GM21717 (cell line): ENCODE results near the gene MLEC.

Experiments
- ATAC-seq: cut with Tn5 transposase; IDR thresholded peaks from one replicate; pipeline ENCODE4 v1.9.1; 2021; ENCODE audit warnings: mild to moderate bottlenecking, moderate library complexity; ENCODE audit not compliant: unreplicated experiment

The MLEC gene, protein sequence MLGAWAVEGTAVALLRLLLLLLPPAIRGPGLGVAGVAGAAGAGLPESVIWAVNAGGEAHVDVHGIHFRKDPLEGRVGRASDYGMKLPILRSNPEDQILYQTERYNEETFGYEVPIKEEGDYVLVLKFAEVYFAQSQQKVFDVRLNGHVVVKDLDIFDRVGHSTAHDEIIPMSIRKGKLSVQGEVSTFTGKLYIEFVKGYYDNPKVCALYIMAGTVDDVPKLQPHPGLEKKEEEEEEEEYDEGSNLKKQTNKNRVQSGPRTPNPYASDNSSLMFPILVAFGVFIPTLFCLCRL

DNA sequence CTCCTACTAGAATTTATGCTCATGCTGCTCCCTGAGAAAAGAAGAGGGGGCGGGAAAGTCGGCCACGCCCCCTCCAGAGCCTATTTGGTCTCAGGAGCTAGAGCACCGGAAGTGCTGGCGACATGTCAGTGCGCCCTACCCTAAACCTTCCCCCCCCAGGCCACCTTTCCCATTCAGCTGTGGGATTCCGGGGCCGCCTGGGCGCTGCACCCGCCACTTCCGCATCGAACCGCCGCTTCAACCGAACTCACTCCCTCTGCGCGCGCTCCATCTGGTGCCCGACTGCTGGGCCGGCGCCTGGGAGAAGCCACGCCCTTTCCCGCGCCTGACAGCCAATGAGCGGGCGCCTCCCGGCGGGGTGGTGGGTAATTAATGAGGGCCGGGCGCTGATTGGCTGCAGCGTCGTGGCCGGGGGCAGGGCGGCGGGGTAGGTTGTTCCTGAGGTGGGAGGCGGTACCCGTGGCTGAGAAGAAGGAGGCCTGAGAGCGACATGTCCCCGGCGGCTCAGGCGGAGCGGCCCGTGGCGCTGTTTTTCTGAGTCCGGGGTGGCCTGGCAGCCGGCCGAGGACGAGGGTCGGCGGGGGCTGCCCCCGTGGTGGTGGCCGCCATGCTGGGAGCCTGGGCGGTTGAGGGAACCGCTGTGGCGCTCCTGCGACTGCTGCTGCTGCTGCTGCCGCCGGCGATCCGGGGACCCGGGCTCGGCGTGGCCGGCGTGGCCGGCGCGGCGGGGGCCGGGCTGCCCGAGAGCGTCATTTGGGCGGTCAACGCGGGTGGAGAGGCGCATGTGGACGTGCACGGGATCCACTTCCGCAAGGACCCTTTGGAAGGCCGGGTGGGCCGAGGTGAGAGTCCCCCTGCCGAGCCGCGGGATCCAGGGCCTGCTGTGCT lies at the start of gene MLEC:
TSS of gene MLEC (plus strand) at position 460 of the 888 bp plus-strand sequence. CDS start at position 608, 148 bp downstream.
- peak; percentile 67 for ATAC-seq

DNA sequence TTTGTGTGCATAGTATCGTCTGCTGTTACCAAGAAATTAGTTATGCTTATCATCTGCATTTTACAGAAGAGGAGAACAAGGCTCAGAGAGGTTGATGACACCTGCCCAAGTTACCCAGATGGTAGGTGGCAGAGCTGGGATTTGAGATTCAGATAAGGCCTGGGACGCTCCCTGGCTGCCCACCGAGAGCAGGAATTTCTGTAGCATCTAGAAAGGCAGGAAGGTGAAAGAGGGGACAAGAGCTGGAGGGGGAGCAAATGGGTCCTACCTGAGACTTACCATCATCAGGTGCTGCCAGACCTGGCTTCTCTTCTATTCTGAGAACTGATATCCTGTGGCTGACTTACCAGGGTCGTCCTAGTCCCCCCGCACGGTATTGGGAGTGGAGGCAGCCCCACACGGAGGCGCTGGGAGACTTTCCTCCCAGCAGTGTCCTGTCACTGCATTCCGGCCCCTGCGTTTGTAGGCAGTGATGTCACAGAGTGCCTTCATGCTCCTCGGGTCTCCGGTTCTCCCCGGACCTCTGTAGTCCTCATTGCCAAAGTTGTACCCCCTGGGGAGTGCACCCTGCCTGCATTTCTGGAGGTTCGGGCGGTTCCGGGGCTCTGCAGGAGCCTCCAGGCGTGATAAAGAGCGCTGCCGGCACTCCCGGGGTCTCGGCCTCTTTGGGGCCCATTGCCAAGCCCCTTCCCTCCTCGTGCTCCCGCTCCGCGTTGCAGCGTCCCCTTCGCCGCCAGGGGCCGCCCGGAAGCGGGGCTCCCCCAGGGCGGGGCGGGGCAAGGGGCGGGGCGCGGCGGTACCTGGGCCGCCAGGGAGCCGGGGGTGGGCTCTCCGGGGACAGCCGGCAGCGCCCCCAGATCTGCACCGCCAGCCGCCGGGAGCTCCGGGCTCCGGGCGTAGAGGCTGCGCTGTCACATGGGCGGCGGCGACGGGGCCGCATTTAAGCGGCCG lies 46.9 kb upstream of the MLEC start, which contains the start of gene CABP1:
TSS of gene CABP1 (plus strand) at position 856 of the 951 bp plus-strand sequence. CDS start at position 916, 60 bp downstream.
- ATAC-seq: peak; percentile 62

DNA sequence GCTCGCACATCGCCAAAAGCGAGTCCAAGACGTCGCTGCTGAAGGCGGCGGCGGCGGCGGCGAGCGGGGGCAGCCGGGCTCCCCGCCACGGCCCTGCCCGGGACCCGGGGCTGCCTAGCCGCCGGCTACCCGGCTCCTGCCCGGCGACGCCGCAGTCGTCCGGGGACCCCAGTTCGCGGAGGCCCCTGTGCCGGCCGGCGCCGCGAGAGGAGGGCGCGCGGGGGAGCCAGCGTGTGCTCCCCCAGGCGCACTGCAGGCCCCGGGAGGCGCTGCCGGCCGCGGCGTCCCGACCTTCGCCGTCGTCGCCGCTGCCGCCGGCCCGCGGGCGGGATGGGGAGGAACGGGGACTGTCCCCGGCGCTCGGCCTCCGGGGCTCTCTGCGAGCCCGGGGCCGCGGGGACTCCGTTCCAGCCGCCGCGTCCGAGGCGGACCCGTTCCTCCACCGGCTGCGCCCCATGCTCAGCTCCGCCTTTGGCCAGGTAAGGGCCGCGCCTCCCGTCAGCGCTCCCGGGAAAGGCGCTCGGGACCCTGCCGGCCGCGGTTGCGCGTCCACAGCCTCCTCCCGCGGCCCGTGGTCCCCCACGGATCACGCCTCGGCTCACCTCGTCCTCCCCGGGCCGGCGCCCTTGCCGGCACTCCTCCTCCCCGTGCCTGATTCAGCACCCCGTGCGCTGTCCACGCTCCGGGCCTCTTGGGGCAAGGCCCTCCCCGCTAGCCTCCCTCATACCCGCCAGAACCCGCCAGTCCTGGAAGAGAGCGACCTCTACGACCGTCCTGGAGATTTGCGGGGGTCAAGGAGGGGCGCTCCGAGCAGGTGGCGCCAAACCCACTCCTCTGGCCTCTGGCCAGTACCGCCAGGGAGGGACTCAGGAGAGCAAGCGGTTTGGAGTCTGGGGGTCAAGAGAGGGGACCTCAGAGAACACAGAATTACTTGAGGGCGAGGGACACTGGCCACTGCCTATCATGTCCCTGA lies 45.8 kb upstream of the MLEC start:
- ATAC-seq: peak; percentile 23

DNA sequence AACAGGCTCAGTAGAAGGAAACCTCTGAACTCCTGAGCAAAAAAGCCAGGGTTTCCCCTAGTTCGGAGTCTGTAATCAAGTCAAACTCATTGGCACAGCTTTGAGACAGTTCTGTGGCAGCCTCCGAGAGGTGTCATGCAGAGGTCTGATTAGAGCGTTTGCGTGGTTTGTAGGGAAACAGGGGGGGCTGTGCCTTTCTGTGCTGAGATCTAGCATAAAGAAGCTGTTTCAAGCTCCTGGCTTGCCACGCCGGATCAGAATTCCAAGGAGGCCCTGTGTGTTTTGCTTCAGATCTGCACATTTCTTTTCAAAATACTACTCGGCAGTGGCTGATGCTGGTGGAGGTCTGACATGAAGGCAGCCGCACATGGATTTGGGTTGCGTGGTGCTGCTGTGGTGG lies 44.8 kb upstream of the MLEC start:
- no peak for ATAC-seq

DNA sequence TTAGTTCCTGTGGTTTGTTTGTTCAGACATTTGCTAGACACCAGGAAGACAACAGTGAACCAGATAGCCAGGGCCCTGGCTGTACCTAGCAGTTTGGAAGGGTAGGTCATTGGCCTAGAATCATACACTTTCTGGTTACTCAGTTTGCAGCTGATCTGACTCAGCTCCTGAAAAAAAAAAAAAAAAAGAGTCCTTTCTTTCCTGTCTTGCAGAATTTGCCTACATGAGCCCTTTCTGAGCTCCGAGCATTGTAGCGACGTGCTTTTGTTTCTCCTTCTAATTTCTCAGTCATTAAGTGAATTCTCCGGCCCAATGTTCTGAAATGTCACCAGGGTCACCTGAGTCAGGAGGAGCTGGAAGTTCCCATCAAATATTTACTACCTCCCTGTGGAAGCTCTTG lies 44.1 kb upstream of the MLEC start:
- ATAC-seq: no peak

DNA sequence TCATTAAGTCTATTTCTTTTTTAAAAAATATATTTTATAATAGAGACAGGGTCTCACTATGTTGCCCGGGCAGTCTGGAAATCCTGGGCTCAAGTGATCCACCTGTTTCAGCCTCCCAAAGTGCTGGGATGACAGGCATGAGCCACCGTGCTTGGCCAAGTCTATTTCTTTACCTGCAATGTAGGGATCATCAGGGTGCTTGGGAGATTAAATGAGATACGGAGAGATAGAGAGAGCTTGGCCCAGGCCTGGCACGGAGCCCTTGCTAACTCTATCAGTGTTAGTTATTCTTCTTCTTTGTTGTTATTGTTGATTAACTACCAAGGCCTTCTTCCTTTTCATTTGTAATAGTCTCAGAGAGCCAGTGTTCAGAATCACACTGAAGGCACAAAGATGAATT lies 43.4 kb upstream of the MLEC start:
- ATAC-seq: no peak

DNA sequence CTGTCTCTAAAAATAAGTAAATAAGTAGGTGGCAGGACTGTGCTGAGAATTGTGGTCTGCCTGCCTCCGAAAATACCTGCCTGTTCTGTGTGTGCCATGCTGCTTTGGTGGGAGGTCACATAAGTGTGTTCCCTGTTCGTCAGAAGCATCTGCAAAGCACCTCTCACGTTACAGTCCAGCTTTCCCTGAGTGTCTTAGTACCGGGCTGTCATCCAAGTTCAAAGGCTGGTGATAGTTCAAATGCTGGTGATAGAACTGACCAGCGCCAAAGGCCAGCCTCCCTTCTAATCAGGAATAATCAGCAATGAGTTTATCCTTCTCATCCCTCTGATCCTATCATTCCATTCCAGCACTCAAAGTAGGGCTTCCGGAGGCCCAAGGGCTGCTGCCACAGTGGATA lies 40.9 kb upstream of the MLEC start:
- no peak for ATAC-seq

DNA sequence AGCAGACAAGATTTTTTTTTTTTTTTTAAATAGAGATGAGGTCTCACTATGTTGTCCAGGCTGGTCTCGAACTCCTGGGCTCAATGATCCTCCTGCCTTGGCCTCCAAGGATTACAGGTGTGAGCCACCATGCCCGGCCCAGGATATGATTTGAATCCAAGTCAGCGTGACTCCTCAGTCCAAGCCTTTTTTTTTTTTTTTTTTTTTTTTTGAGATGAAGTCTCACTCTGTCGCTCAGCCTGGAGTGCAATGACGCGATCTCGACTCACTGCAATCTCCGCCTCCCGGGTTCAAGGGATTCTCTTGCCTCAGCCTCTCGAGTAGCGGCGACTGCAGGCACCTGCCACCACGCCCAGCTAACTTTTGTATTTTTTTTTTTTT lies 39.6 kb upstream of the MLEC start:
- no peak for ATAC-seq

DNA sequence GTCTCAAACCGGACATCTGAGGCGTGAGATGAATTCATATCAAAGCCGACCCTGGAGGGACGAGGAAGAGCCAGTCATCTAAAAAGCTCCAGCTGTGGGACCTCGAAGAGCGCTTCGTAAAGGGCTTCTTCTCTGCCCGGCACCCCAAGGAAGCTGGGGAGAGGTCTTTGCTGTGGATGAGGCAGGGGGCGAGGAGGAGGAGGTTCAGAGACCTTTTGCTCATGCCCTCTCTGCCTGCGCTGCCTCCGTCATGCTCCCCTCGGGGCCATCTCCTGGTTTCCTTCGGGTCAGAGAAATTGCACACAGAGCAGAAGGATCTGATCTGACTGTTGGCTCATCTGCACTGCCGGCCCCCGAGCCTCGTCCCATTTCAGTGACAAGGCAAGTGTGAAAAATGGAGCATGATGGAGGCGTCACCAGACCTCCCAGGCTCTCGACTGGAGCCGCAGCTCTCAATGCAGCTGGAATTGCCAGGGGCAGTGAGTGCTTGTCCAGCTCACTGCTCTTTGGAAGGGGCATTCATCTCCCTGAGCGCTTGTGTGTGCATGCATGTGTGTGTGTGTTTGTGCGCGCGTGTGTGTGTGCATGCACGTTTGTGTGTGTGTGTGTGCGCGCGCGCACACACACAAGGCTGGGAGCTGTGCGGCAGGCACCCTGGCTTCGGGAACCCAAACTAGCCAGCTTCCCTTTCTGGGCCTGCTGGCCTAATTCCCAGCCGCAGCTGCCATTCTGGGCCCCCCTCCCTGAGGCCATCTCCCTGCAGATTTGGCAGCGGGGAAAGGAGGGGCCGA lies 37.3 kb upstream of the MLEC start:
- no peak for ATAC-seq

DNA sequence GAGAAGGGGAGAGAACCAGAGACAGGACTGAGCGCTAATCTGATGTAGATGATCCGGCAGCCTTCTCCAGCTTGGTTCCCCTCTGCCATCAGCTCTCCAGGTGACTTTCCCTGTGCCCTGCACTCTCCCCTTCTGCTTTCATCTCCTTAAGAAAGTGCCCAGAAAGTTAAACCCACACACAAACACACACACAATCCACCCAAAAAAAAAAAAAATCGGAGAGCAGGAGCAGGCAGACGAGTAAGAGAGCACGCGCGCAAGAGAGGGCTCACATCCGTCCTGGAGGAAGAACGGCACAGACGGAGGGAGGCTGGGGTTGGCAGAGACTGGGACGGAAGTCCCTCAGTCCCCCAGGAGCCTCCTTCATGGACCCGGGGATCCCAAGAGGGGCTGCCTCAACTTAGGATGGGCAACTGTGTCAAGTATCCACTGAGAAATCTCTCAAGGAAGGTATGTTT lies 36.7 kb upstream of the MLEC start:
- ATAC-seq: no peak

DNA sequence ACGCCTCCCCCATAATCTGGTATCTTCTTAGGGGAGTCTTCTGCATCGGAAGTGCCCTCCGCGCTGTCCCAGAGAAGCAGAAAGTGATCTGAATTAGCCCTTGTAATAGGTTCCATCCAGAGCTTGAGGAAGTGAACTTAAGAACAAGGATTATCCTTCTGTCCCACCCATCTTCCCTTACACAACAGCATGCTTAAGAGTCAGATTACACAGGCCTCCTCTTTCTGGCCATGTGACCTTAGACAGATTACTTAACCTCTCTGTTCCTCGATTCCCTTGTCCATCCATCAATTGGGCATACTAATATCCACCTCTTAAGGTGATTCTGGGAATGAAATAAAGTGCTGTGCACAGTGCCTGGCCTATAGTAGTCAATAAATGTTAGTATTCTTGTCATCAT lies 35.1 kb upstream of the MLEC start:
- ATAC-seq: no peak

DNA sequence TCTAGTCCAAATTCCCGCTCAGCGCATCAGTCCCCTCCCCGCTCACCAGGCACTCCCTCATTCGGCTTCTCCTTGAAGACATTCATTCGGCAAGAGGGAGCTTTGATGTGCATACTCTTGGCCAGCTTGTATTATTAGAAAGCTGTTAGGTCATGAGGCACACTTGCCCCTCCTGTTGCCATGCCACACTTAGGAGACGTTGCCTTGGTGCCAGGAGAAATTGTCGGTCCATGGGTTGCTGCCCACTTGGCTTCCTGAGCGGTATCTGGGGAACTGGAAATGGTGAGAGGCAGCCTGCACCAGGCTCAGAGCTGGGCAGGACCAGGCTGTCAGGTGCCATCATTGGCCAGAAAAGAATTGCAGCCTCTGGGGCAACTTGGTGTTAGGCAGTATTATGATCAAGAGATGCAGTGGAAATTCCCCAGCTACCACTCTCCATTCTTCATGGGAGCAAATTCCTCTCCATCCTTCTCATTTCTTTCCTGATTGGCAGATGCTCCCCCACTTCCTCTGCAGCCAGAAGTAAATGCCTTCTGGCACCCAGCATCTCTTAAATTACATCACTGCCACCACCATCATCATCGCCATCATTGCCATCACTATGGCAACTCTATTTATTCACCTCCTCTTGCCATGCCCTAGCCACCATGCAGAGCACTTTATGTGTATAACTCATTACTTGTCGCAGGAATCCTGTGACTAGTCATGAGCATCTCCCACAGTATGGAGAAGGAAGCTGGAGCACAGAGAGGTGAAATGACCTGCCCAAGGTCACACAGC lies 34.1 kb upstream of the MLEC start:
- ATAC-seq: no peak

DNA sequence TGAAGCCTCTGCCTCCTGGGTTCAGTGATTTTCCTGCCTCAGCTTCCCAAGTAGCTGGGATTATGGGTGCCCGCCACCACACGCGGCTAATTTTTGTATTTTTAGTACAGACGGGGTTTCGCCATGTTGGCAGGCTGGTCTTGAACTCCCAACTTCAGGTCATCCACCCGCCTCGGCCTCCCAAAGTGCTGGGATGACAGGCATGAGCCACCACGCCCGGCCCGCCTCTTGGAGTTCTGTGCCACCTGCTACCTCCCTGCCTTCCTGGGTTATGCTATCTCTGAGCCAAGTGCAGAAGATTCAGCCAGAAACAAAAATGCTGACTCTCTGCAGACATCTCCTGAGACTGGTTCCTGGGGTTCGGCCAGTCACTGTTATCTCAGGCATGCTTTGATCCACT lies 33.3 kb upstream of the MLEC start:
- no peak for ATAC-seq

DNA sequence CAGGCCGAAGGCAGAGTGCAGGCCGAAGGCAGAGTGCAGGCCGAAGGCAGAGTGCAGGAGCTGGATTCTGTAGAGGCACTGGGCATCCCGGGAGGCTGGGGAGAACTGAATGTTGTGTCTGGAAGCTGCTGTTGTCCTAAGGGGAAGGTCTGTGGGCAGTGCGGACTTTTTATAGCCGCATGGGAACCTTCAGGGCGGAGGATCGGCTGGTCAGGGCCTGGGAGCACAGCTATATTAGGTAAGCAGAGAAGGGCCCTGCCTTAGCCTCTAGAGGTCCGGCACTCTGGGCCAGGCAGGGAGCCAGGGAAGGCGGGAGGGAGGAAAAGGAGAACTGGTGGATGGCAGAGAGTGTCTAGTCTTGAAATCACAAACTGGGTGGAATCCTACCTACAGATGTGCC lies 32.3 kb upstream of the MLEC start:
- ATAC-seq: no peak

DNA sequence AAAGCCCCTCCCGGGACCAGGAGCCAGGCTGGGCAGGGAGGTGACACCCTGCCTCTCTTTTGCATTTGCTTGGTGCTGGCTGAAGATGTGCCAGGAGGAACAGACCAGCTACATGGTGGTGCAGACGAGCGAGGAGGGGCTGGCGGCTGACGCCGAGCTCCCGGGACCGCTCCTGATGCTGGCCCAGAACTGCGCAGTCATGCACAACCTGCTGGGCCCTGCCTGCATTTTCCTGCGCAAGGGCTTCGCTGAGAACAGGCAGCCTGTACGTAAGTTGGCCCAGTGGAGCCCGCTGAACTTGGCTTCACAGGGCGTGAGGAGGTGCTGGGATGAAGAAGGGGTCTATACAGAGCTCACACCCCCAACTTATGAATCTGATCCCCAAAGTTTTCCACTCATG lies 30.9 kb upstream of the MLEC start:
- no peak for ATAC-seq

DNA sequence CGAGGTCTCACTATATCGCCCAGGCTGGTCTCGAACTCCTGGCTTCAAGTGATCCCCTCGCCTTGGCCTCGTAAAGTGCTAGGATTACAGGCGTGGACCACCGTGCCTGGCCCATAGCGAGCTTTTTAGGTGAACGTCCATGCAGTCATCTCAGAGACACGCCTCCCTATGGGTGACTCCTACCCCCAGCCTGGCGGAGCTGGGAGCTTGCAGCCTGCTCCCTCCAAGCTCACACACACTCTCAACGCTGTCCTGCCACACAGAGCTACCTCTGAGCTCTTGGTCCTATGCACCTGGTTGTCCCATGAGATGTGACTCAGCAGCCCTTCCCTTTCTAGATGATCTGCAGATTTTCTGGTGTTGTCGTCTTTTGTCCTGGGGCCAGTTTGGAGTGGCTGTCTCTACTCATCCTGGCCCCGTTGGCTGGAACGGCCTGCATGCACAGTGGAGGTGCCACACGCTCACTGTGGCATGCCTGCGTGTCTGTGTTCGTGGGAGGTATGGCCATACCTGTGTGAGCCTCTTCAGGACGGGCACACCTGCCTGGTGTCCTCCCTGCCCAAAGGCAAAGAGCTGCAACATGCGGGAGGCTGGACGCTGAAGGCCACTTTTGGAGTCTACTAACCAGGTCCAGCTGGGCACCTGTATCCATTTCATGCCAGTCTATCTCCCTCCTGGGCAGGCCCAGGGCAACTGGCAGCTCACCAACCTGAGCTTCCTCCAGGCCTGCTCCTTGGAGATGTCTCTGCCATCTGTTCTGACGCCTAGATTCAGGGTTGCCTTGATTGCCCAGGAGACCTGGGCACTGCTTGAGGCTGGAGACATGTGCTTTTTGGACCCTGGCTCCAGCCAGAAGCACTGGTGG lies 28.4 kb upstream of the MLEC start:
- ATAC-seq: no peak

DNA sequence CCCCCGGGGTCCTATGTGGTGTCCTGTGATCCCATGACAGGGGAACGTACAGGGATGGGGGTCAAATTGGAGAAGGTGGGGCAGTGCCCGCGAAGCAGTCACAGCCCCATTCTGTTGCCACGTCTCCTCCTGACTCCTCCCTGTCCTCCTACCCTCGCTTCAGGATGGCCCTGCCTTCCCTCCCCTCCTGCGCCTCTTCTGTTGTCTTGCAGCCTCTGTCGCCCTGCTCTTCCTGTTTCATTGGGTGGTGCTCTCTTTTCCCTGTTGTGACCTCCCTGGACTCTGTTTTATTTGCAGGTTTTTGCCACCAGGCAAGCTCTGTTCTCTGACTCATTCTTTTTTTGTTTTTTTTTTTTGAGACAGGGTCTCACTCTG lies 27.8 kb upstream of the MLEC start:
- no peak for ATAC-seq
